Measurements from ENCODE around the gene GRHL1.
"Not testable (repeated sequence)": the region's sequence is repeated elsewhere in the genome, so short reads cannot be mapped to it uniquely, and the experiment has no call there.

GRHL1 gene

GRCh38 chr2:10012366-10012962 is 61.0 kb downstream of the GRHL1 start:
- not testable (repeated sequence) for DNase-seq

DNA sequence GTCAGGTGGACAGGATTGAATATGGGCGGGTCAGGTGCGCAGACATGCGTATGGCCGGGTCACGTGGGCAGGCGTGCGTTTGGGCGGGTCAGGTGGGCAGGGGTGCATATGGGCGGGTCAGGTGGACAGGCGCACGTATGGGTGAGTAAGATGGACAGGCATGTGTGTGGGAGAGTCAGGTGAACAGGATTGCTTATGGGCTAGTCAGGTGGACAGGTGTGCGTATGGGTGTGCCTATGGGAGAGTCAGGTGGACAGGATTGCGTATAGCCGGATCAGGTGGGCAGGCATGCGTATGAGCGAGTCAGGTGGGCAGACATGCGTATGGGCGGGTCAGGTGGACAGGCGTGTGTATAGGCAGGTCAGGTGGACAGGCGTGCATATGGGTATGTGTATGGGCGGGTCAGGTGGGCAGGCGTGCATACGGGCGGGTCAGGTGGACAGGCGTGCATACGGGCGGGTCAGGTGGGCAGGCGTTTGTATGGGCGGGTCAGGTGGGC is 61.5 kb downstream of the GRHL1 start:
- no peak for DNase-seq

DNA sequence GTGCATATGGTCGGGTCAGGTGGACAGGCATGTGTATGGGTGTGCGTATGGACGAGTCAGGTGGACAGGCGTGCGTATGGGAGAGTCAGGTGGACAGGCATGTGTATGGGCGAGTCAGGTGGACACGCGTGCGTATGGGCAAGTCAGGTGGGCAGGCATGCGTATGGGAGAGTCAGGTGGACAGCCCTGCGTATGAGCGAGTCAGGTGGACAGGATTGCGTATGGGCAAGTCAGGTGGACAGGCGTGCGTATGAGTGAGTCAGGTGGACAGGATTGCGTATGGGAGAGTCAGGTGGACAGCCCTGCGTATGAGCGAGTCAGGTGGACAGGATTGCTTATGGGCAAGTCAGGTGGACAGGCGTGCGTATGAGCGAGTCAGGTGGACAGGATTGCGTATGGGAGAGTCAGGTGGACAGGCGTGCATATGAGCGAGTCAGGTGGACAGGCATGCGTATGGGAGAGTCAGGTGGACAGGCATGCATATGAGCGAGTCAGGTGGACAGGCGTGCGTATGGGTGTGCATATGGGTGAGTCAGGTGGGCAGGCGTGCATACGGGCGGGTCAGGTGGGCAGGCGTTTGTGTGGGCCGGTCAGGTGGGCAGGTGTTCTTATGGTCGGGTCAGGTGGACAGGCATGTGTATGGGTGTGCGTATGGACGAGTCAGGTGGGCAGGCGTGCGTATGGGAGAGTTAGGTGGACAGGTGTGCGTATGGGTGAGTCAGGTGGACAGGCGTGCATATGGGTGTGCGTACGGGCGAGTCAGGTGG is 62.3 kb downstream of the GRHL1 start:
- DNase-seq = not testable (repeated sequence)

GRCh38 chr2:10014418-10015190 is 63.1 kb downstream of the GRHL1 start:
- DNase-seq = no peak

DNA sequence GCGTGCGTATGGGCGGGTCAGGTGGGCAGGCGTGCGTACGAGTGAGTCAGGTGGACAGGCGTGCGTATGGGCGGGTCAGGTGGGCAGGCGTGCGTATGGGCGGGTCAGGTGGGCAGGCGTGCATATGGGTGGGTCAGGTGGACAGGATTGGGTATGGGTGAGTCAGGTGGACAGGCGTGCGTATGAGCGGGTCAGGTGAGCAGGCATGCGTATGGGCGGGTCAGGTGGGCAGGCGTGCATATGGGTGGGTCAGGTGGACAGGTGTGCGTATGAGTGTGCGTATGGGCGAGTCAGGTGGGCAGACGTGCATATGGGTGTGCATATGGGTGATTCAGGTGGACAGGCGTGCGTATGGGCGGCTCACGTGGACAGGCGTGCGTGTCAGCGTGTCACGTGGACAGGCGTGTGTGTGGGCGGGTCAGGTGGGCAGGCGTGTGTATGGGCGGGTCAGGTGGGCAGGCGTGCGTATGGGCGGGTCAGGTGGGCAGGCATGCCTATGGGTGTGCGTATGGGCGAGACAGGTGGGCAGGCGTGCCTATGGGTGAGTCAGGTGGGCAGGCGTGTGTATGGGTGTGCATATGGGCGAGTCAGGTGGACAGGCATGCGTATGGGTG is 64.0 kb downstream of the GRHL1 start:
- not testable (repeated sequence) for DNase-seq

GRCh38 chr2:10016001-10016801 is 64.7 kb downstream of the GRHL1 start:
- no peak for DNase-seq

DNA sequence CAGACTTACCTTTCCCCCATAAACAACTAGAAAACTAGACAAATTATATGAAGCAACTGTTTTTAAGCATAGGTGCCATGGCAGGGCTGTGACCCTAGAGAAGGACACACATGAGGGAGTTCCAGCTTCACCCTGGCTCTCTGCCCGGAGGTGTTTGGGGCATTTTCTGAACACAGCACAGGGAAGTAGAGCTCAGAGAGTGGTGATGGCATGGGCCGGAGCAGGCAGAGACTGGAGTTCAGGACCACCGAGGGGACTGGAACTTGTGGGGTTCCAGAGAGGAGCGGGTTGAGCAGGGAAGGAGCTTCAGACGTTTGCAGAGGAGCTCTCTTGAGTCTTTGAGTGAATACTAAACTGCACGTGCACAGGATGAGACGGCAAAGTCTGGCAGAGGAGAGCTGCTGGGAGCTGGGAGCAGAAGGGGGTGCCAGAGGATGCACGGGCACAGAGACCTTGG is 65.3 kb downstream of the GRHL1 start:
- no peak for DNase-seq

- no peak for DNase-seq
These were observed 65.9 kb downstream of the GRHL1 start for GRCh38 chr2:10017313-10017941.

DNA sequence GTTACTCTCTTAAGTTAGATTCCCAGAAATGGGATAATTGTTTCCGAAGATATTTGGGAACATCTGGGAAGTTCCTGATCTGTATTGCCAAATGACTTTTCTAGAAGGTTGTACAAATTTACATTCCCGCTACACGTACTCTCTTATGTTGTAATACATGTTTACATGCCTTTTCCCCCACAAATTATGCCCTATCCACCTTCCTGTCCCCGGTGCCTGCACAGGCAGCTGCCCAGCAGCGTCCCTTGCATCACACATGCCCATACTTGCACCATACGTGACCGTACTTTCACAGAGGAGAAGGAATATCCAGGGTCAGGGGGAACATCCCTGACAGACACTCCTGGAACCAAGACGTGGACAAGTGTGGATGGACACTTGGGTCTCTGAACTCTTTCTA is 67.7 kb downstream of the GRHL1 start:
- no peak for DNase-seq

GRCh38 chr2:10019602-10020400 is 68.3 kb downstream of the GRHL1 start:
- no peak for DNase-seq

- DNase-seq = no peak
These were observed 70.5 kb downstream of the GRHL1 start for GRCh38 chr2:10022041-10022421.

GRCh38 chr2:10022445-10022844 is 71.0 kb downstream of the GRHL1 start:
- no peak for DNase-seq

- no peak for DNase-seq
These were observed 71.6 kb downstream of the GRHL1 start for GRCh38 chr2:10022966-10023662.

DNA sequence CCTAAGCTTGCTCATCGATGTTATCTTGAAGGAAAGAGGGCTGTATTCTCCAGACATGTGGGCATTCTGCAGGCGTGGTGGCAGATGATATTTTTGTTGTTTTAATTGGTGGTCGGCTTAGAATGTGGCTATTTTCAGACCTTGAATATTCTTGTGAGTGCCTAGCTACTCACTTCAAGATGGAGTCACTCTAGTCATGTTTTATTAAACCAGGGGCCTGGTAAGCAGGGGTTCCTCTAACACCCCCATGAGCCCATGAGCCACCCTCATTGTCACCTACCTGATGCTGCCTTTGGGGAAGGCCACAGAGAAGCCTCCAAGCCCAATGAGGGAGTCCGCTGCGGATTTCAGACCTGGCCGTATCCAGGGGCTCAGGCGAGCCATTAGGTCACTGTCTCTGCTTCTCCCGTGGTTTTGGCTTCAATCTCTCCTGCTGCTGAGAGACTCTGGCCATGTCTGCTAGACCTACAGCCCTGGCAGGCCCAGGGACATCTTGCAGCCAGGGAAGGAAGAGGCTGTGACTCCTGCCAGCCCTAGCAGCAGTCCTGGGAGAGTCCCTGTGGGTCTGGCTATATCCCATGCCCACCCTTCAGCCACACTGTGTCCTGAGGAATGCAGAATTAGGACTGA is 75.6 kb downstream of the GRHL1 start:
- DNase-seq = no peak

- DNase-seq = no peak
These were observed 76.3 kb downstream of the GRHL1 start for GRCh38 chr2:10027660-10028330.

- no peak for DNase-seq
These were observed 77.0 kb downstream of the GRHL1 start for GRCh38 chr2:10028407-10028987.

GRCh38 chr2:10028988-10029874 is 77.7 kb downstream of the GRHL1 start:
- peak in 2 of 4 experiments; percentile 15 to 22 for DNase-seq

DNA sequence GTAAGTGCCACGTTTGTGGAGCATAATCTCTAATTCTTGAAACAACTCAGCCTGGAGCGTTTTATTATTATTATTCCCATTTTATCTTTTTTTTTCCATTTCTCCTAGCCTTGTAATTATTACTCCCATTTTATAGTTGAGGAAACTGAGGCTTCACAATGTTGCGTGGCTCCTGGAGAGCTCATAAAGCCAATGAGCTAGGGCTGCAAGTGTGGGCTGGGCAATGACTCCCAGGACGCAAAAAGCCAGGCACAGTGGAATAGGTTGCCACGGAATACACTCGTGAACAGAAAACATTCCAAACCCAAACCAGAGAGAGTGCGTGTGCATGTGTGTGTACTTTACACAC is 78.4 kb downstream of the GRHL1 start:
- DNase-seq = no peak

Data from activated naive CD4-positive, alpha-beta T cell (primary cell).